ENCODE data around the gene CDK5RAP1.

Gene CDK5RAP1

GRCh38 chr20:33423141-33423834 is 22.0 kb upstream of the CDK5RAP1 start:
- DNase-seq (ENCODE audit: extremely low spot score, insufficient read length, low read depth) (no peak), FAIRE-seq (no peak)

GRCh38 chr20:33419140-33419974 is 18.0 kb upstream of the CDK5RAP1 start:
- no peak for FAIRE-seq
- no peak for DNase-seq (ENCODE audit: extremely low spot score, insufficient read length, low read depth)

- DNase-seq (ENCODE audit: extremely low spot score, insufficient read length, low read depth) = no peak
- no peak for FAIRE-seq
Measured at GRCh38 chr20:33418033-33418432, 16.7 kb upstream of the CDK5RAP1 start.

- FAIRE-seq (no peak), DNase-seq (ENCODE audit: extremely low spot score, insufficient read length, low read depth) (no peak)
Measured at GRCh38 chr20:33415948-33416347, 14.6 kb upstream of the CDK5RAP1 start.

- FAIRE-seq = no peak
- no peak for DNase-seq (ENCODE audit: extremely low spot score, insufficient read length, low read depth)
Measured at GRCh38 chr20:33412484-33412838, 11.1 kb upstream of the CDK5RAP1 start.

GRCh38 chr20:33411711-33412483 is 10.6 kb upstream of the CDK5RAP1 start:
- DNase-seq (ENCODE audit: extremely low spot score, insufficient read length, low read depth) = no peak
- no peak for FAIRE-seq

GRCh38 chr20:33411242-33411641 is 9.9 kb upstream of the CDK5RAP1 start:
- FAIRE-seq (no peak), DNase-seq (ENCODE audit: extremely low spot score, insufficient read length, low read depth) (no peak)

- DNase-seq (ENCODE audit: extremely low spot score, insufficient read length, low read depth) = no peak
- no peak for FAIRE-seq
Measured at GRCh38 chr20:33410081-33410742, 8.9 kb upstream of the CDK5RAP1 start.

- FAIRE-seq (peak; percentile 67), DNase-seq (ENCODE audit: extremely low spot score, insufficient read length, low read depth) (no peak)
Measured at GRCh38 chr20:33408716-33409654, 7.7 kb upstream of the CDK5RAP1 start.

- DNase-seq (ENCODE audit: extremely low spot score, insufficient read length, low read depth) (no peak), FAIRE-seq (no peak)
Measured at GRCh38 chr20:33408313-33408712, 7.0 kb upstream of the CDK5RAP1 start.

- FAIRE-seq (no peak), DNase-seq (ENCODE audit: extremely low spot score, insufficient read length, low read depth) (no peak)
Measured at GRCh38 chr20:33407796-33408195, 6.5 kb upstream of the CDK5RAP1 start.

GRCh38 chr20:33407251-33407650 is 5.9 kb upstream of the CDK5RAP1 start:
- FAIRE-seq (no peak), DNase-seq (ENCODE audit: extremely low spot score, insufficient read length, low read depth) (no peak)

- FAIRE-seq = no peak
Measured at GRCh38 chr20:33404281-33404680, 3.0 kb upstream of the CDK5RAP1 start.

GRCh38 chr20:33401921-33402369 is 626 bp upstream of the CDK5RAP1 start:
- FAIRE-seq (no peak), DNase-seq (ENCODE audit: extremely low spot score, insufficient read length, low read depth) (no peak)

More at GRCh38 chr20:33404281-33404680, 3.0 kb upstream of the CDK5RAP1 start:
- no peak for DNase-seq (ENCODE audit: extremely low spot score, insufficient read length, low read depth)

GRCh38 chr20:33400812-33401183 is 521 bp downstream of the CDK5RAP1 start:
- no peak for DNase-seq (ENCODE audit: extremely low spot score, insufficient read length, low read depth)
- no peak for FAIRE-seq

GRCh38 chr20:33399924-33400323 is 1.4 kb downstream of the CDK5RAP1 start:
- no peak for DNase-seq (ENCODE audit: extremely low spot score, insufficient read length, low read depth)
- no peak for FAIRE-seq

GRCh38 chr20:33394718-33395117 is 6.6 kb downstream of the CDK5RAP1 start:
- DNase-seq (ENCODE audit: extremely low spot score, insufficient read length, low read depth) (no peak), FAIRE-seq (no peak)

- DNase-seq (ENCODE audit: extremely low spot score, insufficient read length, low read depth) (no peak), FAIRE-seq (no peak)
Measured at GRCh38 chr20:33393609-33394008, 7.7 kb downstream of the CDK5RAP1 start.

GRCh38 chr20:33391722-33392415 is 9.4 kb downstream of the CDK5RAP1 start:
- no peak for FAIRE-seq
- no peak for DNase-seq (ENCODE audit: extremely low spot score, insufficient read length, low read depth)
